ENCODE data around the gene SMIM29.

The SMIM29 gene

DNA sequence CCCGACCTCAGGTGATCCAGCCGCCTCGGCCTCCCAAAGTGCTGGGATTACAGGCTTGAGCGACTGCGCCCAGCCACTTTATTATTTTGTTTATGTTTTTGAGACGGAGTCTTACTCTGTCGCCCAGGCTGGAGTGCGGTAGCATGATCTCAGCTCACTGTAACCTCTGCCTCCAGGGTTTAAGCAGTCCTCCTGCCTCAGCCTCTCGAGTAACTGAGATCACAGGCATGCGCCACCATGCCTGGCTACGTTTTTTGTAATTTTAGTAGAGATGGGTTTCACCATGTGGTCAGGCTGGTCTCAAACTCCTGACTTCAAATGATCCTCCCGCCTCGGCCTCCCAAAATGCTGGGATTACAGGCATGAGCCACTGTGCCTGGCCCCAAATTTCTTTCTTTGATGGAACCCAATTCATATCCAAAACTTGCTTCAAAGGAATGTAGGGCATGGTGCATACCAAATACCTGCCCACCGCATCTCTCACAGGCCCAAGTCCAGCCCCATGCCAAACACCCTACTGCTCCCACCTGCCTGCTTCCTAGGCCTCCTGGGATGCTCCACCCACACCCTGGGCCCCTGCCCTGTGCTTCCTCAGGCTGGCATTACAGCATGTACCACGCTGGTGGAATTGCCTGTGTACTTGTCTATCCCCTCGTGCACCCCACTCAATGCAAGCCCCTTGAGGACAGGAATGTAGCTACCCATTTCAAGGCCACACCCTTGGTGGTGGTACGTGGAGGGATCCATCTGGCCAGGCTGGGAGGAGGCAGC lies 17.1 kb downstream of the SMIM29 start:
- Histone ChIP-seq H3K27me3 (ENCODE audit: insufficient read depth, poor library complexity, severe bottlenecking) (no peaks in the 10 kb centered on the region), H3K4me3 (replicated peaks; ENCODE audit: insufficient read depth, low read length) (no peak overlapping the region), H3K27ac (replicated peaks) (no peak overlapping the region)
- no peak for DNase-seq (ENCODE audit: low read depth in 1 of 2, low spot score in 1 of 2)
- TF ChIP-seq POLR2AphosphoS5 (IDR thresholded peaks at IDR 0.05; ENCODE audit: low read depth) (no peak), SPI1 (IDR thresholded peaks at IDR 0.05; ENCODE audit: borderline replicate concordance, low read depth) (no peak), CTCF (IDR thresholded peaks at IDR 0.05; ENCODE audit: insufficient read depth, low read length) (no peak), REST (IDR thresholded peaks at IDR 0.05; ENCODE audit: insufficient replicate concordance, low read depth) (no peak), GABPA (IDR thresholded peaks at IDR 0.05; ENCODE audit: low read depth) (no peak)

DNA sequence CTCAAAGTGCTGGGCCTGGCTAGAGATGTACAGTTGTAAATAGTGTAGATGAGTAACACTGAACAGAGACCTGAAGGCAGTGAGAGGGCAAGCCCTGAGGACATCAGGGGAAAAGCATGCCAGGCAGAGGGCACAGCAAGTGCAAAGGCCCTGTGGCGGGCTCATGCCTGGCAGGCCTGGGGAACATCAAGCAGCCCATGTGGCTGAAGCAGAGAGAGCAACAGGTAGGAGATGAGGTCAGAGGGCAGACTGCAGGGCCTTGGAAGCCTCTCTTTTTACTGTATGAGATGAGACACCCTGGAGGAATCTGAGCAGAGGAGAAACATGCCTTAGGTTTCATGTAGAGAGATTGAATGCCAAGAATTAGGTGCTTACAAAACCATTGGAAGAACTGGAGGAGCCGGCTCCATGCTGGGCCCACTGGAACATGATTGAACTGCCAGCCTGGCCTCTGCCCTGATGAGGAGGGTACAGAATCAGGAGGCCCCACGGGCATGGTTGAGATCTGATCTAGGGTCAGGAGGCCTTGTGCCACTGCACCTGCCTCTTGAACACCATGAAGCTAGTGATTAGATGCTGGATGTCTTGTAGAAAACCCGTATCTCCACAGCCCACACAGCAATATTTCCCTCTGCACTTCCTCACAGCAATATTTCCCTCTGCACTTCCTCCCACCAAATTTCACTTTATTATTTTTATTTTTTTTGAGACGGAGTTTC lies 18.0 kb downstream of the SMIM29 start:
- no peak for DNase-seq (ENCODE audit: low read depth in 1 of 2, low spot score in 1 of 2)
- no peak overlapping the region for H3K27ac ChIP-seq (replicated peaks)
- no peak overlapping the region for H3K4me3 ChIP-seq (replicated peaks; ENCODE audit: insufficient read depth, low read length)
- TF ChIP-seq POLR2AphosphoS5 (IDR thresholded peaks at IDR 0.05; ENCODE audit: low read depth) (no peak), GABPA (IDR thresholded peaks at IDR 0.05; ENCODE audit: low read depth) (no peak), SPI1 (IDR thresholded peaks at IDR 0.05; ENCODE audit: borderline replicate concordance, low read depth) (peak; percentile 88), CTCF (IDR thresholded peaks at IDR 0.05; ENCODE audit: insufficient read depth, low read length) (no peak)
- H3K27me3 ChIP-seq (ENCODE audit: insufficient read depth, poor library complexity, severe bottlenecking): no peaks in the 10 kb centered on the region

- DNase-seq (ENCODE audit: low read depth in 1 of 2, low spot score in 1 of 2): no peak
- Histone ChIP-seq H3K27ac (replicated peaks) (no peak overlapping the region), H3K27me3 (ENCODE audit: insufficient read depth, poor library complexity, severe bottlenecking) (no peaks in the 10 kb centered on the region), H3K4me3 (replicated peaks; ENCODE audit: insufficient read depth, low read length) (no peak overlapping the region)
- TF ChIP-seq SPI1 (IDR thresholded peaks at IDR 0.05; ENCODE audit: borderline replicate concordance, low read depth) (no peak), GABPA (IDR thresholded peaks at IDR 0.05; ENCODE audit: low read depth) (no peak), CTCF (IDR thresholded peaks at IDR 0.05; ENCODE audit: insufficient read depth, low read length) (no peak), POLR2AphosphoS5 (IDR thresholded peaks at IDR 0.05; ENCODE audit: low read depth) (no peak), REST (IDR thresholded peaks at IDR 0.05; ENCODE audit: insufficient replicate concordance, low read depth) (no peak)
Observed at GRCh38 chr6:34229877-34230276, 18.9 kb downstream of the SMIM29 start.

Measured in HL-60 (cell line).